Brain pericyte (primary cell): Measurements from ENCODE around the gene MYBPC1.
"Not testable (repeated sequence)": the region's sequence is repeated elsewhere in the genome, so short reads cannot be mapped to it uniquely, and the experiment has no call there.

ENCODE experiments used
- DNase-seq: peaks from one replicate; pipeline ENCODE4 v3.0.0-alpha.2; 2012; ENCODE audit warnings: low read depth, low spot score

Gene MYBPC1

GRCh38 chr12:101729842-101730241, 135.1 kb downstream of the MYBPC1 start:
- DNase-seq: no peak

DNA sequence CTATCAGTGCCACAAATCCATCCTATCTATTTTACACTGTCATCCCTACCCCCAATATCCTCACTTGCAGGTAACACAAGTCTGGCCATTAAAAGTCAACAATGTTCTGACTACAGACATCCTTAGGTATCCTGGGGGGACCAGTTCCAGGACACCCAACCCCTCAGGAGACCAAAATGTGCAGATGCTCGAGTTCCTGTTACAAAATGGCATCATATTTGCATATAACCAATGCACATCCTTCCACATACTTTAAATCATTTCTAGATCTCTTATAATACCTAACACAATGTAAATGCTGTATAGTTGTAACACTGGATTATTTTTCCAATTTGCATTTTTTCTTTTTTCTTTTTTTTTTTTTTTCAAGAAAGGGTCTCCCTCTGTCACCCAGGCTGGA, 137.5 kb downstream of the MYBPC1 start:
- no peak for DNase-seq

DNA sequence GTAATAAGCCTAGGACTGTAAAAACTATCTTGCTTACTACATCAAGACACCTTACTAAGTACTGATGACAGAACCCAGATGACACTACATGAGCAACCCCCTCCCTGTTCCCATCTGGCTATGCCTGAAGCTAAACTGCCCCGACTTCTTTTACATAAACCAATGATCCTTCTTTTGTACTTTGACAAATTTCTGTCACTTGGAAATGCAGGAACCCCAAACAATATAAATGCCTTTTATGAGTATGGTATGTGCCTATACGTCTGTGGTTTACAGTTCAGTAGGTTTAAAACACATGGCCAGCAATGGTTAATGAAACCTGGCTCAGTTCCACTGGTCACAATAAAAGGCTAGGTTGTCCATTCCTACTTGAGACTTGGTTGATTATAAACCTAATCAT, 138.4 kb downstream of the MYBPC1 start:
- DNase-seq: no peak

- not testable (repeated sequence) for DNase-seq
These were observed 139.7 kb downstream of the MYBPC1 start for GRCh38 chr12:101734482-101734881.
